RWPE1 (cell line): ENCODE data around the gene SMC3.
"Not testable (repeated sequence)": the region's sequence is repeated elsewhere in the genome, so short reads cannot be mapped to it uniquely, and the experiment has no call there.

Experiments used
- CTCF ChIA-PET: fragments of 350-600 bp; sonication (Branson Sonifier 250); formaldehyde crosslinking; extraction: SDS; loops from one replicate; lab custom pipeline; 2021; lab: Yijun Ruan, JAX
- POLR2A ChIA-PET: fragments of 400-600 bp; formaldehyde crosslinking; extraction: SDS; loops from one replicate; lab custom pipeline; 2020; ENCODE audit warnings: antibody characterized with exemption; ENCODE audit not compliant: low non-redundant PET; lab: Yijun Ruan, JAX
- DNase-seq: peaks from one replicate; pipeline ENCODE4 v3.0.0; 2012; ENCODE audit warnings: low spot score
- H3K27ac ChIP-seq: fragments of 450-650 bp; 2 replicates; pipeline ENCODE4 v1.5.1; 2017
- TF ChIP-seq, protein P1 (sequence below): fragments of 450-650 bp; conservative IDR thresholded peaks from 2 replicates; pipeline ENCODE4 v1.5.1; 2017; ENCODE audit warnings: low read depth, mild to moderate bottlenecking

The SMC3 gene

DNA sequence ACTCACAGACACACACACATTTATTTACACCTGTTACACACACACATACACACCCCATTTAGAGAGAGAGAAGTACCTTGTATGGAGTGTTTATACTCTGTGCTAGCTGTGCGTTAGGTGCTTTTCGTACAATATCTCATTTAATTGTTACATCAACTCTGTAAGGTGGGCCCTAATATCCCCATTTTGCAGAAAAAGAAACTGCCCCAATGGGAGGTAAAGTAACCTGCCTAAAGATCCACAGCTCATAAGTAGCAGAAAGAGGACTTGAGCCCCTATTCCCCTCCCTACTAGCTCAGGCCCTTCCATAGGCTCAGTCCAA lies 52.9 kb downstream of the SMC3 start:
- DNase-seq, result no peak
- ChIA-PET POLR2A (no interaction called here), CTCF (interaction anchor here (0.6 to 1.0 kb wide), 2 partner anchors 10 to 204 kb away, joined by 3 to 5 read pairs; no protein-coding TSS in a partner anchor)
- H3K27ac ChIP-seq, result no peak overlapping the region
- TF ChIP-seq, protein P1, sequence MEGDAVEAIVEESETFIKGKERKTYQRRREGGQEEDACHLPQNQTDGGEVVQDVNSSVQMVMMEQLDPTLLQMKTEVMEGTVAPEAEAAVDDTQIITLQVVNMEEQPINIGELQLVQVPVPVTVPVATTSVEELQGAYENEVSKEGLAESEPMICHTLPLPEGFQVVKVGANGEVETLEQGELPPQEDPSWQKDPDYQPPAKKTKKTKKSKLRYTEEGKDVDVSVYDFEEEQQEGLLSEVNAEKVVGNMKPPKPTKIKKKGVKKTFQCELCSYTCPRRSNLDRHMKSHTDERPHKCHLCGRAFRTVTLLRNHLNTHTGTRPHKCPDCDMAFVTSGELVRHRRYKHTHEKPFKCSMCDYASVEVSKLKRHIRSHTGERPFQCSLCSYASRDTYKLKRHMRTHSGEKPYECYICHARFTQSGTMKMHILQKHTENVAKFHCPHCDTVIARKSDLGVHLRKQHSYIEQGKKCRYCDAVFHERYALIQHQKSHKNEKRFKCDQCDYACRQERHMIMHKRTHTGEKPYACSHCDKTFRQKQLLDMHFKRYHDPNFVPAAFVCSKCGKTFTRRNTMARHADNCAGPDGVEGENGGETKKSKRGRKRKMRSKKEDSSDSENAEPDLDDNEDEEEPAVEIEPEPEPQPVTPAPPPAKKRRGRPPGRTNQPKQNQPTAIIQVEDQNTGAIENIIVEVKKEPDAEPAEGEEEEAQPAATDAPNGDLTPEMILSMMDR, result no peak

DNA sequence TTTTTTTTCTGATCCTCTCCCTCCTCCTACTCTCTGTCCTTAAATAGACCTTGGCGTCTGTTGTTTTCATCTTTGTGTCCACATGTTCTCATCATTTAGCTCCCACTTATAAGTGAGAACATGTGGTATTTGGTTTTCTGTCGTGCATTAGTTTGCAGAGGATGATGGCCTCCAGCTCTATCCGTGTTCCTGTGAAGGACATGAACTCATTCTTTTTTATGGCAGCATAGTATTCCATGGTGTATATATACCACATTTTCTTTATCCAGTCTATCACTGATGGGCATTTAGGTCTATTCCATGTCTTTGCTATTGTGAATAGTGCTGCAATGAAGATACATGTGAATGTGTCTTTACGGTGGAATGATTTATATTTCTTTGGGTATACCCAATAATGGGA lies 55.8 kb downstream of the SMC3 start:
- H3K27ac ChIP-seq, POLR2A ChIA-PET, DNase-seq: not testable (repeated sequence)
- CTCF ChIA-PET, result interaction anchor here (0.5 to 0.6 kb wide), 3 partner anchors 89 to 284 kb away, joined by 3 to 6 read pairs (median 3); no protein-coding TSS in a partner anchor

DNA sequence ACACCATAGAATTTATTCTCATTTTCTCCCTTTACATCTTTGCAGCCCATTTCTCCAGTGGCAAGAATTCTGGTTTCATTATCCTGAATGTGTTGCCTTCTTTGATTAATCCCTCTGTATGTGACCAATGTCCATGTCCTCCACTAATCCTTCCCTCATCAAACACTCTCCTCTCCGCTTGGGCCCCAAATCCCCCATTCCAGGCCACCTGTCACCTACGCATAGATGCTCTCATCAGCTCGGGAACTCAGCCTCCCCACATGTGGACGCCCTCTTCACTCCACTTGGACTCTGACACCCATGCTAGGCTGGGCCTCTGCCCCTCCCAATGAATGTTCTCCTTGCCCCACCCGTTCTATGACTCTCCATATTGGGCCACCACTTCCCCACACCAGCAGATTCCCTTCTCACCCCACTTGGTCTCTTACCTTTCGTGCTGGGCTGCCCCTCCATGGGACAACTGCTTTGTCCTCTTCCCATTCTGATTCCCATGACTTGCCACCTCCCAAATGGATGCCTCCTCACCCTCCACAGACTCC lies 57.9 kb downstream of the SMC3 start:
- TF ChIP-seq, protein P1, result no peak
- ChIA-PET CTCF (interaction anchor here (0.5 to 0.7 kb wide), 3 partner anchors 13 to 47 kb away, joined by 3 to 4 read pairs (median 3); no protein-coding TSS in a partner anchor), POLR2A (no interaction called here)
- no peak overlapping the region for H3K27ac ChIP-seq
- DNase-seq, result no peak

DNA sequence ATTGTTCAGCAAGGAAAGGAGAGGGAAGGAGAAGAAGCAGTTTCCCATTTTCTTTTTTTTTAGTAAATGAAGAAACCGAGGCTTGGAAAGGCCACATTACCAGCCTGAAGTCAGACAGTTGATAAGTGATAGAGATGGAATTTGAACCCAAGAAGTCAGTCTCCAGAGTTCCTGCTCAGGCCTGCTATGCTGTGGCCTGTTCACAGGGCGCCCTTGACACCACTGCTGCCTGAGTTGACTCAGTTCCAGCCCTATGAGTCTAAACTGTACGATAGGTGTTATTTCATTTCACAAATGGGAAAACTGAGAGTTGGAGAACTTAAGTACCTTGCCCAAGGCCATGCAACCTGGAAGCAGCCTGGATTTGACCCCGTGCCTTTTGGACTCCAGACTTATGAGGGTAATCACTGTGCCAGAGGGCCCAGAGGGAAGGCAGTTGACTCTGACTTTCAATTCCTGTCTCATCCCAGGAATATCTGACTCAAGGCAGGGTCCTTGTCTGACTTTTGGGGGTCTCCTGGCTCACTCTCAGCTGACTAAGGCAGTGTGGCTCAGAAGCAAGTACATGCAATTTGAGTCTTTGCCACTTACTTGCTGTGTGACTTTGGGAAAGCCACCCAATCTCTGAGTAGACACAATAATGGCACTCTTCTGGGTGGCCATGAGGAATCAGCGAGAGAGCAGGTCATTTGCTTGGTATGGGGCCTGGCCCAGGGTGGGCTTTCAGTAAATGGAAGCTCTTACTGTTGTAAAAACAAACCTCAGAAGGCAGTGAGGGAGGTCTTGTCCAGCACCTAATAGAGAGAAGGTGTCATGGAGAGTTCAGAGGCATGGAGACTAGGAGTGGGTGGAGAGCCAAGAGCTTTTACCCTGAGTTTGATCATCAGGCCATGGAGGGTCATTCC lies 58.7 kb downstream of the SMC3 start:
- TF ChIP-seq, protein P1, result no peak
- ChIA-PET POLR2A (no interaction called here), CTCF (no interaction called here)
- DNase-seq, result no peak
- no peak overlapping the region for H3K27ac ChIP-seq

DNA sequence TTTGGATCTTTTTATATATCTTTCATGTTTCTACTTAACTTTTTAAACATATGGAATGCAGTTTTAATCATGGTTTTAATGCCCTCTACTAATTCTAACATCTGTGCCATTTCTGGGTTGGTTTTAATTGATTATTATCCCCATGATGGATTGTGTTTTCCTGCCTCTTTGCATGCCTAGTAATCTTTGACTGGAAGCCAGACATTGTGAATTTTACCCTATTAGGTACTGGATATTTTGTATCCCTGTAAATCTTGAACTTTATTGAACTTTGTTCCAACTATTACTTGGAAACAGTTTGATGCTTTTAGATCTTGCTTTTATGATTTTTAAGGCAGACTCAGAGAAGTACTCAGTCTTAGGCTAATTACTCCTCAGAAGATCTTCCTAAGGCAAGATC lies 60.7 kb downstream of the SMC3 start:
- POLR2A ChIA-PET, result no interaction called here
- TF ChIP-seq, protein P1, result no peak
- H3K27ac ChIP-seq, result no peak overlapping the region
- no peak for DNase-seq
- CTCF ChIA-PET, result no interaction called here

DNA sequence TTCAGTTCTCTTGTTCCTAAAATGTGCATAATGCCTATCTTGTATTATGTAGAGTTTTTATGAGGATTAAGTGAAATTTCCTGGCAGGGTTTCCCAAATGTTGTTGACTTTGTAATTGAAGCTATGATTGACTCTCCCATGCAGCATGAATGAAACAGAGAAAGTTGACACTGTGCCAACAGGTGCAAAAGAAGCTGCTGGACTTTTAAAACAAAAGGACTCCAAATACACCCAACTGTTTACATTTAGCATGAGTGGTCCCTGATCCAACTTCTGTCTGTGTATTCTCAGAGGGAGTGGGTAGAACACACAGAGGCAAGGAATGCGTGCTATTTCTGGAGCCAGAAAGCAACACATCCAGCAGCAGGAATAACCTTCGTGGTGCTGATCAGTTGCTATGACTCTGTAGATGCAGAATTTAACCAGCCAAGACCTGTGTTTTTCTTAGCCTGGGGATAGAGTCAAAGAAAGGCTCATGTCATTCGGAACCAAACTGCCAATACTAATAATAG lies 62.2 kb downstream of the SMC3 start:
- POLR2A ChIA-PET, result no interaction called here
- no peak overlapping the region for H3K27ac ChIP-seq
- CTCF ChIA-PET, result interaction anchor here (0.6 to 1.0 kb wide), 4 partner anchors 19 to 763 kb away, joined by 3 read pairs; no protein-coding TSS in a partner anchor
- TF ChIP-seq, protein P1, result no peak
- peak; percentile 65 for DNase-seq
